H1 (cell line): Measurements from ENCODE around the gene ZNF738. TPM values are rescaled to one million over a fixed set of nuclear protein-coding genes. Genes with fewer than 3 reads are reported as not detected.

Experiments used
- polyA plus RNA-seq, 7 experiments: library from polyadenylated mRNA; depleted of rRNA in 3 of 7; stranded (reverse) in 5 of 7; unstranded in 2 of 7; fragments of >200 nt in 5 of 7; fragments of 200-250 nt in 2 of 7; gene quantifications; 1 replicate in 5 of 7; 2 replicates in 1 of 7; 4 replicates in 1 of 7; pipeline versions ENCODE4 v1.2.1 to v1.2.3, GENCODE V29; 2011 to 2013; ENCODE audit warnings: missing spikeins in 2 of 7, mixed read lengths in 2 of 7
- total RNA-seq: library from RNA; stranded (reverse); fragmentation: NEBNext Ultra II Directional; extraction: Animal tissue kit (Norgen Biotek cat#: 25700); gene quantifications from 2 replicates; pipeline ENCODE4 v1.2.1, GENCODE V29; 2021

The ZNF738 gene
- total and polyA plus RNA-seq, 2 of the 8 experiments (the other 6 are each of a cell fraction or from before 2014, with no cell fraction given): 78.1 to 148 TPM

Other genes with a start within 250 kb of the ZNF738 start
- gene ZNF431, start 217.0 kb upstream of the ZNF738 start, total RNA-seq: 43.2 and 47.3 TPM in 2 replicates
- 6.7 and 7.8 TPM in 2 replicates for gene ZNF431, start 217.0 kb upstream of the ZNF738 start, polyA plus RNA-seq (2011; rRNA removed)
- 40.0 and 41.5 TPM in 2 replicates for gene ZNF708, start 29.6 kb upstream of the ZNF738 start, total RNA-seq
- gene ZNF708, start 29.6 kb upstream of the ZNF738 start, polyA plus RNA-seq (2011; rRNA removed): 3.8 and 4.1 TPM in 2 replicates
- gene ZNF493, start 38.1 kb downstream of the ZNF738 start, total RNA-seq: 31.0 and 32.2 TPM in 2 replicates
- 7.5 and 9.0 TPM in 2 replicates for gene ZNF493, start 38.1 kb downstream of the ZNF738 start, polyA plus RNA-seq (2011; rRNA removed)
- 15.0 and 15.4 TPM in 2 replicates for gene ZNF429, start 146.6 kb downstream of the ZNF738 start, total RNA-seq
- gene ZNF429, start 146.6 kb downstream of the ZNF738 start, polyA plus RNA-seq (2011; rRNA removed): 10.2 and 10.9 TPM in 2 replicates